Transverse colon (tissue), 4 donors: Measurements from ENCODE around the gene MED23.

Source experiments
- CTCF ChIP-seq, 5 experiments: fragments of 200-600 bp in 3 of 5; fragments of 450-650 bp in 2 of 5; sonication (generic) in 3 of 5; IDR thresholded peaks; 1 replicate in 2 of 5; 2 replicates in 3 of 5; pipeline ENCODE4 v1.5.1; 2016 to 2017; ENCODE audit warnings: antibody characterized with exemption in 5 of 5, inconsistent platforms in 3 of 5, mild to moderate bottlenecking in 2 of 5, moderate library complexity in 1 of 5
- POLR2A ChIP-seq: fragments of 450-650 bp; IDR thresholded peaks from one replicate; pipeline ENCODE4 v1.6.1; 2016; ENCODE audit warnings: antibody characterized with exemption, mild to moderate bottlenecking, moderate library complexity
- POLR2AphosphoS5 ChIP-seq, 3 donors: sonication (generic); formaldehyde crosslinking; IDR thresholded peaks; one replicate each; pipeline ENCODE4 v1.6.1; 2016; ENCODE audit warnings: antibody characterized with exemption in 3 of 3

DNA sequence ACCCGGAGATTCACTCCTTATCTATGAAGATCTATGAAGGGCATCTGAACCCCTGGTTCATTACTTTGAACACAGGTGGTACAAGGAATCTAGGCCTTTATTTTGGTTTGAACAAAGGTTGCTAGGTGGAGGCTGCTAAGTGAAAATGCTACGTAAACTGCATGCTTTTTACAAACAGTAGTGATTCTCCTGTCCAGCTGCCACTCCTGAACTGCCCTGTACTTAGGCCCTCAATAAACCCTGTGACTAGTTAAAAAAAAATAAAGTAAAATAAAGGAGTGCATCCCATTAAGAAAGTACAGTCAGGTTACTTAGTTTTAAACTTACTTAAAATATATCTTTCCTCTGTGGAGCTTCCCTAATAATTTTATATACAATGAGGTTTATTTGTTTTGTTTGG, 82.7 kb downstream of the MED23 start:
- no peak for TF ChIP-seq POLR2A
- TF ChIP-seq CTCF (IDR thresholded peaks at IDR 0.05), result no peak
- no peak for TF ChIP-seq POLR2AphosphoS5 (IDR thresholded peaks at IDR 0.05)
